Kidney glomerular epithelial cell (primary cell): Measurements from ENCODE around the gene KMO.

ENCODE experiments used
- DNase-seq: peaks from one replicate; lab custom pipeline; 2025; lab: John Stamatoyannopoulos, UW

KMO gene

GRCh38 chr1:241593186-241593585 is 61.0 kb downstream of the KMO start:
- DNase-seq, result no peak

DNA sequence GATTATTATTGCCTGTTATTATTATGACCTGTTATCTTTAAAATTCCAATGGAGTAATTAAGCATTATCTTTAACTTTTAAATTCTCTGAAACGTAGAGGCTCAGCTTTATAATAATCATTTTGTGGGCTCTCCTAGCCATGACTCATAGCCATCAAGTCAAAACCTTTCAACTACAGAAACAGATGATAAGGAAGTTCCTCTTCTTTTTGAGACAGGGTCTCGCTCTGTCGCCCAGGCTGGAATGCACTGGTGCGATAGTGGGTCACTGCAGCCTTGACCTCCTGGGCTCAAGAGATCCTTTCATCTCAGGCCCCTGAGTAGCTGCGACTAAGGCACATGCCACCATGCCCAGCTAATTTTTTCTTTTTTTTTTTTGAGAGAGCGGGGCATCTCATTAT is 64.5 kb downstream of the KMO start:
- peak; percentile 29 for DNase-seq

GRCh38 chr1:241598249-241598648 is 66.1 kb downstream of the KMO start:
- no peak for DNase-seq

- DNase-seq, result peak; percentile 93
Observed at GRCh38 chr1:241600496-241600901, 68.3 kb downstream of the KMO start.

GRCh38 chr1:241603731-241604245 is 71.6 kb downstream of the KMO start:
- DNase-seq, result peak; percentile 52

DNA sequence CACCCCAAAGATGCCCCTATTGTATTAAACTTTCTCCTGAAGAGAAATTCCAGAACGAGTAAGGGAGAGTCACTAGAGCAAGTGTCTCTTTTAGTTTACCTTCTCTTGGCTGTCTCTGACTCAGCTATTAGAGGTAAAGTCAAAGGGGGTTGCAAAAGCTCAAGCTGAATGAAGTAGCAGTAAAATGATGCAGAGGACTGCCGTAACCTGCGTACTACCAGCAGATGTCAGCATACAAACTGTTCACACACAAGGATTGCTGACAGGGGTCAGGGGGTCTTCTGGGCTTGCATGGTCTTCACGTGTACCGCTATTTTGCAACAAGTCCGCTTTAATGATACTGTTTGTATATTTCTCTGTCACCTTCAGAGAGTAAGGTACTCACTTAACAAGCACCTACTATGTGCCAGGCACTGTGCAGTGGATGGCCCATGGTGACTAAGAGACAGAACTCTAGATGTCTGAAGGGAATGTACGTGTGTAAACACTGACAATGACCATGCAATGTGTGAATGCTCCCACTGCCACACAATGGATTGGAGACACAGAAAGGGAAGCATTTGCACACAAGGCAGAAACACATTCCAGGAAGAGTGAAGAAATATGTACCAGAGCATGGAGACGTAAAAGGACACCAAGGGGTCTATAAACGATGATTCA is 73.1 kb downstream of the KMO start:
- DNase-seq, result no peak

GRCh38 chr1:241606544-241606943 is 74.4 kb downstream of the KMO start:
- peak; percentile 63 for DNase-seq

DNA sequence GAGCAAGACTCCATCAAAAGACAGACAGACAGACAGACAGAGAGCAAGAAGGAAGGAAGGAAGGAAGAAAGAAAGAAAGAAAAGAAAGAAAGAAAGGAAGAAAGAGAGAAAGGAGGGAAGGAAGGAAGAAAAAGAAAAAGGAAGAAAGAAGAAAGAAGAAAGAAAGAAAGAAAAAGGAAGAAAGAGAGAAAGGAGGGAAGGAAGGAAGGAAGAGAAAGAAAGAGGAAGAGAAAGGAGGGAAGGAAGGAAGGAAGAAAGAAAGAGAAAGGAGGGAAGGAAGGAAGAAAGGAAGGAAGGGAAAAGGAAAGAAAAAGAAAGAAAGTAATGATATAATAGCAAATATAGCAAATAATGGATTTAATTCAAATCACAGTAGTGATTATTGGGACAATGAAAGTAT is 75.3 kb downstream of the KMO start:
- DNase-seq, result no peak

DNA sequence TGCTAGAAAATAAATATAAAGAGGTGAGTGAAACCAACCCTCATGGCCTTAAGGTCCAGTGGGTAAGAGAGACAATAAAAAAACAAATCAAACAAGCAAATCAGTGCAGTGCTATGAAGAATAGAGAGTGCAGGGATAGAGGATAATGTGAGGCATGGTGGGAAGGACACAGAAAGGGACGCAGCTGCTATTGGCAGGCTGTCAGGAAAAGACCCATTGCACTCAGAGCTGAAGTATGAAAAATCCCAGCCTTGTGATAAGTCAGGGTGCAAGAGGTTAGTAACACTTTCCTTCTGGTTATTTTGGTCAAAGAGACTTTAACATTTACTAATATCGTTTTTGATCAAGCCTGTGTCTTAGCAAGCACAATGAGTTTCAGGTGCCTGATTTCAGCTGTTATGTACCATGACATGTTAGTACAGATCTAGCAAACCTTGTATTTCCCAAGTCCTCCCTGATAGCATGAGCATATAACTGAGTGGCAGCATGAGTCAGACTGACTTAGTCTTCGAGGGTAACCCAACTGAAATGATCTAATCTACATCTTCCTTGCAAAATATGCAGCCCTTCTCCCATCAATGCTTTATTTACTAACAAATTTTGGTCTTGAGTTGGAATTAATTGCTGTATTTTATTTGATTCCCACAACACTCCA is 76.3 kb downstream of the KMO start:
- peak; percentile 35 for DNase-seq

- no peak for DNase-seq
Observed at GRCh38 chr1:241610056-241610815, 78.1 kb downstream of the KMO start.

- peak; percentile 86 for DNase-seq
Observed at GRCh38 chr1:241611063-241611462, 78.9 kb downstream of the KMO start.

DNA sequence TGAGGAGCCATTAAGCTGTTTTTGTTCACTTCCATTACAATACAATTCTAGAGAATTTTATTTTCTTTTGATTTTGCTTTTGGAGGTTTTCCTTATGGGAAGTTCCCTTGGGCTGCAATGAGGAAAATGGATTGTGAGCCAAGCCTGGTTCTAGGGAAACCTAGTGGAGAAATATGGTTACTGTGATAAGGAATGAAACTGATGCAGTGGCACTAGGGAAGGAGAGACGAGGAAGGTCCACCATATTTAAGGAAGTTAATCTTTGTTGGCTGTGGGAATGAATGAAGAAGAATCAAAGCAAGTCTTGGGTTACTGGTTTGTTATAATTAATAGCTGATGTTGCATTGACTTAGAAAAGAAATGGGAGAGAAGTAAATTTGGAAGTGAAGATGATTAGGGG is 79.6 kb downstream of the KMO start:
- DNase-seq, result no peak

DNA sequence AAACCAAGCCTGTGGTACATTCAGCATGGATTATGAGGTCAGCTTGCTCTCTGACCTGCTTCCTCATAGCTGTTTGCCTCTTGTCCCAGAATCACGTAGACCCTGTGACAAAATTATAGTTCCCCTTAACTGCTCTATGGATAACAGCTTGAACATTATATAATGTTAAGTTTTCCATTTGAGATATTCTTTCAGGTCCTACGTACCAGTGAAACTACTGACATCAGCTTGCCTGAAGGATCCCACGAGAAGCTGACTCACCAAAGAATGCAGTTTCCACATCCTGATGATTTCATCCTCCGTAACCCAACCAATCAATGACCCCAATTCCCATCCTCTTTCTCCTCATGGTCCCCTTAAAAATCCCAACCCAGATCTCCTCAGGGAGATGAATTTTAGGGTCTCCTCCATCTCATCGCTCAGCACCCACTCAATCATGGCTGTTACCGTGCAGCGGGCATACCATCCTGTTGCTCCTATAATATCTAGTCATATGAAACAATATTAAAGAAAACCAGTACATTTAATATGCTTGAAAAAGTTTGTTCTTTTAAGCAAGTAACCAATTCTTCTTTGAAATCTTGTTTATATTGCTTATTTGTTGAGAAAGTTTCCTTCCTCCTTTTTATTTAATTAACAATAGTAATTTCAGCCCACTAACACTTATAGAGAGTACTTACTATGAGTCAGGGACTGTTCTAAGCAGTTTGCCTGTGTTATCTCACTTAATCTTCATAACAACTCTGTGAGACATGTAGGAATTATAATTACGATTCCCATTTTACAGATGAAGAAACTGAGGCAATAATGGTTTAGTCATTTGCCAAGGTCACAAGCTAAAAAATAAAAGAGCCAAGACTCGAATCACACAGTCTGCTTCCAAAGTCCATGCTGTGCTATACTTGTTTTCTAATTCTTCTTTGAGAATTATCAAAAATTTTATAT is 80.6 kb downstream of the KMO start:
- DNase-seq, result peak; percentile 66

DNA sequence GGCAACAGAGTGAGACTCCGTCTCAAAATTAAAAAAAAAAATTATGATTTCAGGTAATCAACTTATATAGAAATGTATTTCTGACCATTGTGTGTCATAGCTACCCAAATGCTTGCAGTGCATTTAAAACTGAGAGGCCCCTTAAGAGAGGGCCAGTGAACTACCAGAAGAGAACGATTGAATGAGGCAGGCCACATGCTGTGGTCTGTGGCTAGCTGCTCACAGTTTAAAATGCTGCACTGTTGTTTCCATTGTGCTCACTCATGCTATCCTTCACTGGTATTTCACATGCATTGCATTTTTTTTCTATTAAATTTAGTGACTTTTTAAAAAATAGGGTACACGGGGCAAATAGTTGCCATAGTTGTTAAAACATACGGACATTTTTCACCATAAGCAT is 82.0 kb downstream of the KMO start:
- DNase-seq, result no peak

DNA sequence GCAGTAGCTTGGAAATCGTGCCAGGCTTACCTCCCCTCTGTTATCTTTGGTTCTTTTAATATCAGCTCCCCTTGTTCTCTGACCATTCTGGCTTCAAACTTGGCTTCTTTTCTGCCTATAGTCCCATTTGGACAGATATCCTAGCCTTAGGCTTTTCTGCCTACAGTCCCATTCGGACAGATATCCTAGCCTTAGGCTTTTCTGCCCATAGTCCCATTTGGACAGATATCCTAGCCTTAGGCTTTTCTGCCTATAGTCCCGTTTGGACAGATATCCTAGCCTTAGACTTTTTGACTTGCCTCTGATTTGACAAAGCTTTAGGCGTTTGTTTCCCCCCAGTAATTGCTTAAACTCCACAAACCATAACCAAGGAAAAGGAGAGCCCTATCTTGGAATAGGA is 82.4 kb downstream of the KMO start:
- no peak for DNase-seq

DNA sequence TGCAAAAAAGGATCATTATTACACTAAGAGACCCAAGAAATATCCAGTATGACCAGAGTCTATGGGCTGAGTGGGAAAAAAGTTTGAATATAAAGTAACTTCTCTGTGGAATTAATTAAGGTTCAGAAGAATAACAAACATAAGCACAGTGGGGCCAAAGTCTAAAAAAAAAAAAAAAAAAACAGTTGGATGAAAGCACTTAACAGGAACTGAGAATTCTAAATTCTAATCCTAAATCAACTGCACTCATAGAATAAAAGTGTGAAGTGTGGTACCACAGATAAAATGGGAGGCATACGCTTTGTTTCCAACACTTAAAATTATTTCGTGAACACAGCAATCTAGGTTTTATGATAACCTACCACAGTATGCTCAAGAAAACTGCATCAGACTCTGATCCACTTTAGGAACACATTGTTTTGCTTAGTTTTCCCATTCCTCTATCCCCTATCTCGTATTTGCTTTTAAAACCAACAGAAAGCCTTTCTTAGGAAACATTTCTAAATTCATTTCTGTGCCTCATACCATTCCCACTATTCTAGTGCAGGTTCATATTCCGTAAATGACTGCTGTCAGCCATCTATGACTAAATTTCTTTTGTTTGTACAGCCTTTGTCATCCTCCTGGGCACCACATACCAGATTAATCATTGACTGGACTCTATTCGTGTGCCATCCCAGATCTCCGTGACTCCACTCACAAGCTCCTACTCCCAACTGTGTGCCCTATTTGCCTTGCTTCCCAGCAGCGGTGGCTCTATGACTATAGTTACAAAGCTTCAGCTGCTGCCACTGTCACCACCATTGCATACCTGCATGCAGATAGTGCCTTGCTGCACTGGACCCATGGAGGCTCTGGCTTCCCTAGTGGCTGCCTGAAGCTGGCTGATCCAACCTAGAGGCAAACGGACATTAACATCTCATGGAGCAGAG is 83.1 kb downstream of the KMO start:
- DNase-seq, result peak; percentile 94

DNA sequence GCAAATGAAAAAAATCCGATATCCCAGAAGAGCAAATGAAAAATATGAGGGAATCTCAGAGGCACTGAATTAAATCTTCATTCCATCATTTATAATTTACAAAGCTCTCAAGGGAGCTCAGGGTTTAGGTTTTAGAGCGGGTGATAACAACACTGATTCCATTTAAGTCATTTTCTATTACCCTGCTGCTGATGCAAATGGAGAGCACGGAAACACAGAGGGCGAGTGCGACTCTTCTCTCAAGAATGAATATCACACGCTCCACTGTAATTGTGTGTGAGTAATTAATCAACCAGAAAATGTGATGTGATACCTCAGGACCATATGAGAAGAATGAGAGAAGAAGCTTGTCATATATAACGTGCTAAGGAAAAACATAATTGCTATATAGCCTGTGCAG is 85.2 kb downstream of the KMO start:
- no peak for DNase-seq

DNA sequence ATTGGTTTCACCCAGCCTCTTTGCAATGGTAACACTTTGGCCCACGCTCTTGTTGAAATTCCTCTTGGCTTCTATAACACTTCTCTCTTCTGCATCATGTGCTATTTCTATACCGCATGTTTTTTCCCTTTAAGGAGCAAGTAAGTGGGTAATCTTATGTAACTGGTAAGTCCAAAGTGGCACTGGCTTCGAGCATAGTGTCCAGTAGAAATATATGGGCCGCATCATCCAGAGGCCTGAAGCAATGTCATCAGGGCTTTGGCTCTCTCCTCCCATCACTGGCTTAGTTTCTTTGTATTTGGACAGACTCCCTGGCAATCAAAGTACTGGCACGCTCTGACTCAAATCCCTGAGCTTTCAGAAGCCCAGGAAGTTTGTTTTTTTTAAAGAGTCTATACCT is 90.5 kb downstream of the KMO start:
- no peak for DNase-seq

GRCh38 chr1:241624935-241625334 is 92.8 kb downstream of the KMO start:
- DNase-seq, result no peak

DNA sequence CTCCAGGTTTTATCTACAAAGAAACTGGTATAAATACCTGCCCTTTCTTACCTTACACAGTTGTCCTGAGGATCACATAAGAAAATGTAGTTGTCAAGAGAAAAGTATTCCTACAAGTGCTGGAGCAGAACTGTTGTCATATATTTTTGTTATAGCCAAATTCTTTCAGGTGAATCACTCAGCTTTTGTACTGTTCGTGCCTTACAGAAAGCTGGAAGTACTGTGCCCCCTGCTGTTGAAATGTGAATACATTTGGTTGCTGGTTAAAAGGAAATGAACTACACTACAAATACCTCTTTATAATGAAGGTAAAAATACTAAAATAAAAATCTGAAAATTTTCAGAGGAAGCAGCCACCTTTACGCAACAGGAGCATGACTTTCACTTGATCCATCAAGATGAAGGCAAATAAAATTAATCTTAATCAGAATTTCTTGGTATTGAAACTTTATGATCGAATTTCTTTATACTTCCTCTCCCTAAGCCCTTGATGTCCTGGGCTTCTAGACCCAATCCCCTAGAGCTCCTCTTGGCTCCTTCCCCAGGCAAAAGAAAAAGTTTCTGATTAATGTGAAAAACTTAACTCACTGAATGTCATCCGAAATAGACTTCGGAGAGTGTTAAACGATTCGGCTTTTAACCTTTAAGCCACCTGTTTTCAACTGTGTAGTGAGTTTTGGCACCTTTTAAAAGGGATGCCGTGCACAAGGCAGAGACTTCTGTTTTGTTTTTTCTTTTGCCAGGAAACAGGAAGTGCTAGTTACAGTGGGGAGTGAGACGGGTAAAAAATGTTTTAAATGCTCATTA is 95.5 kb downstream of the KMO start:
- DNase-seq, result peak; percentile 89
